IMR-90 (cell line): ENCODE measurements around the gene CHP2. TPM values are rescaled to one million over a fixed set of nuclear protein-coding genes. Genes with fewer than 3 reads are reported as not detected.

Experiments
- ATAC-seq: fragments of 200-7000 bp; cut with Tn5 transposase; 2 replicates; pipeline ENCODE4 v1.9.1; 2020; ENCODE audit warnings: low read depth, mild to moderate bottlenecking, moderate library complexity
- BruUV-seq: library from RNA; stranded (reverse); fragments of 400-500 nt; replicated peaks from 2 replicates; lab custom pipeline; 2021; lab: Mats Ljungman, UMichigan
- CTCF ChIA-PET: fragments of 300-600 bp; formaldehyde crosslinking; extraction: SDS; loops from one replicate; lab custom pipeline; 2021; ENCODE audit warnings: antibody characterized with exemption; lab: Yijun Ruan, JAX
- POLR2A ChIA-PET: fragments of 300-600 bp; sonication (Branson Sonifier 250); formaldehyde crosslinking; loops from one replicate; lab custom pipeline; 2022; ENCODE audit warnings: antibody characterized with exemption; ENCODE audit not compliant: unreplicated experiment; lab: Charles Lee
- DNase-seq: peaks from one replicate; pipeline ENCODE4 v3.0.0; 2013
- H2AFZ ChIP-seq: replicated peaks from 2 replicates; pipeline ENCODE3; 2013; ENCODE audit warnings: low read length, mild to moderate bottlenecking; ENCODE audit not compliant: poor library complexity
- H2AK5ac ChIP-seq: 2 replicates; pipeline ENCODE4 v1.6.1; 2013; ENCODE audit warnings: low read depth, low read length, inconsistent platforms
- H2AK9ac ChIP-seq: replicated peaks from 2 replicates; pipeline ENCODE3; 2013; ENCODE audit warnings: mild to moderate bottlenecking, low read depth, low read length, moderate library complexity; ENCODE audit not compliant: poor library complexity
- H2BK120ac ChIP-seq: 2 replicates; pipeline ENCODE4 v1.6.1; 2013; ENCODE audit warnings: low read depth, low read length, inconsistent platforms
- H2BK15ac ChIP-seq: 3 replicates; pipeline ENCODE4 v1.6.1; 2013; ENCODE audit warnings: low read depth, low read length, inconsistent platforms
- H2BK20ac ChIP-seq: 2 replicates; pipeline ENCODE4 v1.6.1; 2013; ENCODE audit warnings: low read depth, mild to moderate bottlenecking, inconsistent platforms, low read length, moderate library complexity
- H2BK5ac ChIP-seq: 2 replicates; pipeline ENCODE4 v1.6.1; 2013; ENCODE audit warnings: mild to moderate bottlenecking, low read depth, low read length, inconsistent platforms; ENCODE audit not compliant: poor library complexity, severe bottlenecking
- H3K14ac ChIP-seq: replicated peaks from 2 replicates; pipeline ENCODE4 v1.6.1; 2013; ENCODE audit warnings: low read depth, low read length, inconsistent platforms
- H3K18ac ChIP-seq: 2 replicates; pipeline ENCODE4 v1.6.1; 2013; ENCODE audit warnings: low read depth, low read length, control low read depth
- H3K23ac ChIP-seq: 2 replicates; pipeline ENCODE4 v1.6.1; 2013; ENCODE audit warnings: low read depth, low read length, inconsistent platforms
- H3K27ac ChIP-seq: 2 replicates; pipeline ENCODE4 v1.5.1; 2013; ENCODE audit warnings: mild to moderate bottlenecking, control low read depth, low read length; ENCODE audit not compliant: insufficient read depth
- H3K27me3 ChIP-seq: 2 replicates; pipeline ENCODE4 v1.6.1; 2013; ENCODE audit warnings: low read length; ENCODE audit not compliant: control insufficient read depth, insufficient read depth
- H3K36me3 ChIP-seq: 2 replicates; pipeline ENCODE4 v1.6.1; 2013; ENCODE audit warnings: low read length, mixed read lengths; ENCODE audit not compliant: control insufficient read depth, insufficient read depth
- H3K4ac ChIP-seq: 2 replicates; pipeline ENCODE4 v1.6.1; 2013; ENCODE audit warnings: low read depth, low read length, inconsistent platforms
- H3K4me1 ChIP-seq: 2 replicates; pipeline ENCODE4 v1.6.1; 2013; ENCODE audit warnings: low read length, mixed read lengths; ENCODE audit not compliant: control insufficient read depth, insufficient read depth
- H3K4me2 ChIP-seq: 2 replicates; pipeline ENCODE4 v1.6.1; 2013; ENCODE audit warnings: low read depth, mild to moderate bottlenecking, control low read depth, low read length, moderate library complexity
- H3K4me3 ChIP-seq: 2 replicates; pipeline ENCODE4 v1.5.1; 2013; ENCODE audit warnings: low read depth, mild to moderate bottlenecking, control low read depth, low read length, moderate library complexity; ENCODE audit not compliant: insufficient read depth
- H3K56ac ChIP-seq: 2 replicates; pipeline ENCODE4 v1.6.1; 2013; ENCODE audit warnings: low read length, inconsistent platforms; ENCODE audit not compliant: insufficient read depth; ENCODE audit errors: extremely low read depth
- H3K79me1 ChIP-seq, 2 experiments: 2 replicates each; pipeline ENCODE4 v1.6.1; 2013; ENCODE audit warnings: low read length in 2 of 2, inconsistent platforms in 1 of 2, low read depth in 1 of 2
- H3K9ac ChIP-seq: 2 replicates; pipeline ENCODE4 v1.6.1; 2013; ENCODE audit warnings: low read depth, low read length, control low read depth
- H3K9me1 ChIP-seq: 2 replicates; pipeline ENCODE4 v1.6.1; 2013; ENCODE audit warnings: low read length, inconsistent platforms; ENCODE audit not compliant: insufficient read depth
- H3K9me3 ChIP-seq: 2 replicates; pipeline ENCODE4 v1.6.1; 2013; ENCODE audit warnings: low read length; ENCODE audit not compliant: control insufficient read depth, insufficient read depth
- H4K20me1 ChIP-seq: 2 replicates; pipeline ENCODE4 v1.6.1; 2013; ENCODE audit warnings: low read length, inconsistent platforms; ENCODE audit not compliant: insufficient read depth
- H4K5ac ChIP-seq: 2 replicates; pipeline ENCODE4 v1.6.1; 2013; ENCODE audit warnings: mild to moderate bottlenecking, low read depth, low read length, control low read depth
- H4K8ac ChIP-seq, 2 experiments: 2 replicates each; pipeline ENCODE4 v1.6.1; 2013; ENCODE audit warnings: low read depth in 2 of 2, low read length in 2 of 2, control low read depth in 1 of 2, inconsistent platforms in 1 of 2
- H4K91ac ChIP-seq: 2 replicates; pipeline ENCODE4 v1.6.1; 2013; ENCODE audit warnings: low read depth, low read length, inconsistent platforms; ENCODE audit not compliant: insufficient read depth
- BHLHE40 ChIP-seq: fragments of 150-350 bp; IDR thresholded peaks from 2 replicates; pipeline ENCODE4 v1.6.1; 2016; ENCODE audit warnings: mild to moderate bottlenecking, low read depth, low read length
- CHD1 ChIP-seq: IDR thresholded peaks from 2 replicates; pipeline ENCODE4 v1.6.1; 2012; ENCODE audit warnings: low read depth, low read length, improper control_type of control experiment
- FOS ChIP-seq: fragments of 150-350 bp; IDR thresholded peaks from 2 replicates; pipeline ENCODE4 v1.6.1; 2016; ENCODE audit warnings: low read depth, low read length
- MAFK ChIP-seq: IDR thresholded peaks from 2 replicates; pipeline ENCODE4 v1.6.1; 2012; ENCODE audit warnings: low read depth, low read length, improper control_type of control experiment
- MAZ ChIP-seq: IDR thresholded peaks from 2 replicates; pipeline ENCODE4 v1.6.1; 2012; ENCODE audit warnings: low read depth, mild to moderate bottlenecking, low read length, improper control_type of control experiment, moderate library complexity, borderline replicate concordance
- NFE2L2 ChIP-seq: fragments of 150-350 bp; IDR thresholded peaks from 2 replicates; pipeline ENCODE4 v1.6.1; 2016; ENCODE audit warnings: low read depth, mild to moderate bottlenecking, low read length
- POLR2A ChIP-seq: IDR thresholded peaks from 2 replicates; pipeline ENCODE4 v1.6.1; 2012; ENCODE audit warnings: mild to moderate bottlenecking, low read depth, low read length
- RAD21 ChIP-seq: IDR thresholded peaks from 2 replicates; pipeline ENCODE4 v1.6.1; 2012; ENCODE audit warnings: low read length, improper control_type of control experiment
- RCOR1 ChIP-seq: IDR thresholded peaks from 2 replicates; pipeline ENCODE4 v1.6.1; 2012; ENCODE audit warnings: mild to moderate bottlenecking, low read length, improper control_type of control experiment; ENCODE audit not compliant: insufficient replicate concordance
- USF2 ChIP-seq: fragments of 150-350 bp; IDR thresholded peaks from 2 replicates; pipeline ENCODE4 v1.6.1; 2017; ENCODE audit warnings: mild to moderate bottlenecking, antibody characterized with exemption, low read length, low read depth
- WGBS, 2 experiments: methylation state at CpG; one replicate each; pipeline versions ENCODE4 v1.1.5 to v1.1.7; 2013; ENCODE audit warnings: missing lambda C conversion rate in 2 of 2; ENCODE audit not compliant: insufficient read length in 1 of 2; ENCODE audit errors: extremely low coverage in 2 of 2; 5-methylcytosine and 5-hydroxymethylcytosine counted together
- dilution Hi-C: fragments of 300-500 bp; cut with HindIII; formaldehyde crosslinking; loops from one replicate; pipeline ENCODE4 v1.14.3; 2018; ENCODE audit warnings: low sequenced_read_pairs; ENCODE audit not compliant: unreplicated experiment
- in situ Hi-C: fragments of 300-500 bp; cut with MboI; formaldehyde crosslinking; loops from 3 replicates; pipeline ENCODE4 v1.14.3; 2019; ENCODE audit warnings: low sequenced_read_pairs, inconsistent platforms, mixed read lengths
- intact Hi-C: fragments of 100-400 bp; cut with micrococcal nuclease; formaldehyde crosslinking; loops from 2 replicates; pipeline ENCODE4 v1.10.0; 2022
- polyA plus RNA-seq, 3 experiments: library from polyadenylated mRNA; depleted of rRNA; stranded (reverse); fragments of >200 nt; gene quantifications; 2 replicates each; pipeline ENCODE4 v1.2.3, GENCODE V29; 2012; ENCODE audit warnings: low replicate concordance in 1 of 3
- total RNA-seq: library from RNA; depleted of rRNA; stranded (reverse); fragments of >200 nt; gene quantifications from 2 replicates; pipeline ENCODE4 v1.2.3, GENCODE V29; 2012
- TF ChIP-seq, protein P1 (sequence below): conservative IDR thresholded peaks from 2 replicates; pipeline ENCODE4 v1.5.1; 2012; ENCODE audit warnings: mild to moderate bottlenecking, low read depth, low read length, improper control_type of control experiment

The CHP2 gene
- total and polyA plus RNA-seq, 2 of the 4 experiments (the other 2 are of a cell fraction): not detected

GRCh38 chr16:23771642-23772041 lies 16.8 kb downstream of the CHP2 start:
- H4K91ac ChIP-seq: no peak overlapping the region
- dilution Hi-C loops (no loop called here), in situ Hi-C loops (no loop called here)

More at GRCh38 chr16:23771642-23772041, 16.8 kb downstream of the CHP2 start:
- no peaks in the 10 kb centered on the region for H3K79me1 ChIP-seq
- H3K56ac ChIP-seq: no peak overlapping the region
- no peak overlapping the region for H2AFZ ChIP-seq
- H2AK5ac ChIP-seq: no peak overlapping the region
- H2BK15ac ChIP-seq: no peak overlapping the region
- no peaks in the 10 kb centered on the region for H3K4me1 ChIP-seq
- no peak overlapping the region for H2BK5ac ChIP-seq
- no peak overlapping the region for H3K18ac ChIP-seq
- H3K4me2 ChIP-seq: no peak overlapping the region
- H3K27me3 ChIP-seq: no peaks in the 10 kb centered on the region
- H3K9ac ChIP-seq: no peak overlapping the region
- no peak overlapping the region for H3K14ac ChIP-seq
- no peak overlapping the region for H3K4me3 ChIP-seq
- no CpG with 5 or more reads among the region's 2 CpGs for WGBS, 2 experiments
- H4K20me1 ChIP-seq: no peaks in the 10 kb centered on the region
- H3K9me3 ChIP-seq: no peaks in the 10 kb centered on the region
- no peak overlapping the region for H3K23ac ChIP-seq
- no peak overlapping the region for H3K4ac ChIP-seq
- no peak overlapping the region for H4K5ac ChIP-seq
- BruUV-seq: no TSS peak
- H3K9me1 ChIP-seq: no peaks in the 10 kb centered on the region
- DNase-seq: no peak
- H2BK20ac ChIP-seq: no peak overlapping the region
- H3K27ac ChIP-seq: no peak overlapping the region
- ChIA-PET CTCF (no interaction called here), POLR2A (no interaction called here)
- no peak overlapping the region for H4K8ac ChIP-seq
- no peaks in the 10 kb centered on the region for H3K36me3 ChIP-seq
- no peak overlapping the region for H2BK120ac ChIP-seq
- TF ChIP-seq RAD21 (no peak), BHLHE40 (no peak), USF2 (no peak), MAFK (no peak), MAZ (no peak), RCOR1 (no peak), POLR2A (no peak), CHD1 (no peak), NFE2L2 (no peak), FOS (no peak)
- TF ChIP-seq, protein P1, sequence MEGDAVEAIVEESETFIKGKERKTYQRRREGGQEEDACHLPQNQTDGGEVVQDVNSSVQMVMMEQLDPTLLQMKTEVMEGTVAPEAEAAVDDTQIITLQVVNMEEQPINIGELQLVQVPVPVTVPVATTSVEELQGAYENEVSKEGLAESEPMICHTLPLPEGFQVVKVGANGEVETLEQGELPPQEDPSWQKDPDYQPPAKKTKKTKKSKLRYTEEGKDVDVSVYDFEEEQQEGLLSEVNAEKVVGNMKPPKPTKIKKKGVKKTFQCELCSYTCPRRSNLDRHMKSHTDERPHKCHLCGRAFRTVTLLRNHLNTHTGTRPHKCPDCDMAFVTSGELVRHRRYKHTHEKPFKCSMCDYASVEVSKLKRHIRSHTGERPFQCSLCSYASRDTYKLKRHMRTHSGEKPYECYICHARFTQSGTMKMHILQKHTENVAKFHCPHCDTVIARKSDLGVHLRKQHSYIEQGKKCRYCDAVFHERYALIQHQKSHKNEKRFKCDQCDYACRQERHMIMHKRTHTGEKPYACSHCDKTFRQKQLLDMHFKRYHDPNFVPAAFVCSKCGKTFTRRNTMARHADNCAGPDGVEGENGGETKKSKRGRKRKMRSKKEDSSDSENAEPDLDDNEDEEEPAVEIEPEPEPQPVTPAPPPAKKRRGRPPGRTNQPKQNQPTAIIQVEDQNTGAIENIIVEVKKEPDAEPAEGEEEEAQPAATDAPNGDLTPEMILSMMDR: no peak
- intact Hi-C loops: no loop called here
- no peak overlapping the region for H2AK9ac ChIP-seq
- no peak for ATAC-seq
